ENCODE measurements around the gene CNR2.

- TF ChIP-seq STAT1 (IDR thresholded peaks at IDR 0.05; ENCODE audit: unreplicated experiment) (no peak), CTCF (conservative IDR thresholded peaks at IDR 0.05; ENCODE audit: low read depth in 2 of 2) (no peak), POLR2AphosphoS5 (IDR thresholded peaks at IDR 0.05; ENCODE audit: low read depth) (no peak), EZH2phosphoT487 (IDR thresholded peaks at IDR 0.05; ENCODE audit: unreplicated experiment) (no peak), ETS1 (IDR thresholded peaks at IDR 0.05) (no peak)
Observed at GRCh38 chr1:23878668-23879067, 34.5 kb downstream of the CNR2 start.

Measured in GM23338 (cell line).